Transverse colon (tissue), 4 donors: Measurements from ENCODE around the gene PTPRA.

Experiments used
- EP300 ChIP-seq: sonication (generic); formaldehyde crosslinking; IDR thresholded peaks from one replicate; pipeline ENCODE4 v1.6.1; 2017; ENCODE audit warnings: antibody characterized with exemption, low read depth
- POLR2AphosphoS5 ChIP-seq, 3 donors: sonication (generic); formaldehyde crosslinking; IDR thresholded peaks; one replicate each; pipeline ENCODE4 v1.6.1; 2016; ENCODE audit warnings: antibody characterized with exemption in 3 of 3
- TF ChIP-seq, protein P1 (sequence below), 5 experiments: fragments of 200-600 bp in 3 of 5; fragments of 450-650 bp in 2 of 5; sonication (generic) in 3 of 5; IDR thresholded peaks; 1 replicate in 2 of 5; 2 replicates in 3 of 5; pipeline ENCODE4 v1.5.1; 2016 to 2017; ENCODE audit warnings: antibody characterized with exemption in 5 of 5, inconsistent platforms in 3 of 5, mild to moderate bottlenecking in 2 of 5, moderate library complexity in 1 of 5

DNA sequence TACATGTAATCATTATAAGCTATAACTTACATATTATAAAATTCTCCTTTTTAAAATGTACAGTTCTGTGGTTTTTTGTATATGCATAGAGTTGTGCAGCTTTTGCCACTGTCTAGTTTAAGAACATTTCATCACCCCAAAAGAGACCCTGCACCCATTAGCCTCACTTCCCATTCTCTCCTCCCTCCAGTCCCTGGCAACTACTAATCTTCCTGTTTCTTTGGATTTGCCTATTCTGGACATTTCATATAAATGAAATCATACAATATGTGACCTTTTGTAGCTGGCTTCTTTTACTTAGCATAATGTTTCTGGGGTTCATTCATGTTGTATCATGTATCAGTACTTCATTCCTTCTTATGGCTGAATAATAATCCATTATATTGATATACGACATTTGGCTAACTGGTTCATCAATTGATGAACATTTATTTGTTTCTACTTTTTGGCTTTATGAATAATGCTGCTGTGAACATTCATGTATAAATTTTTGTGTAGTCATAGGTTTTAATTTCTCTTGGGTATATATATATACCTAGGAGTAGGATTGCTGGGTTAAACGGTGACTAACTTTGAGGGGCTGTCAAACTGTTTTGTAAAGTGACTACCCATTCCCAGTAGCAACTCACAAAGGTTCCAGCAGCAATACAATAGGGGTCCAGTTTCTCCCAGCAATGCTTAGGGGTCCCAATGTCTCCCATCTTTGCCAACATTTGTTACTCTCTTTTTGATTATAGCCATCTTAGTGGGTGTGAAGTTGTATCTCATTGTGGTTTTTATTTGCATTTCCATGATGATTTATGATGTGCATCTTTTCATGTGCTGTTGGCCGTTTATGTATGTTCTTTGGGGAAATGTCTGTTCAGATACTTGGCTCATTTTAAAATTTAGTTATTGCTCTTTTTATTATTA, 10.7 kb downstream of the PTPRA start:
- TF ChIP-seq POLR2AphosphoS5 (IDR thresholded peaks at IDR 0.05) (no peak), EP300 (no peak)
- TF ChIP-seq, protein P1, sequence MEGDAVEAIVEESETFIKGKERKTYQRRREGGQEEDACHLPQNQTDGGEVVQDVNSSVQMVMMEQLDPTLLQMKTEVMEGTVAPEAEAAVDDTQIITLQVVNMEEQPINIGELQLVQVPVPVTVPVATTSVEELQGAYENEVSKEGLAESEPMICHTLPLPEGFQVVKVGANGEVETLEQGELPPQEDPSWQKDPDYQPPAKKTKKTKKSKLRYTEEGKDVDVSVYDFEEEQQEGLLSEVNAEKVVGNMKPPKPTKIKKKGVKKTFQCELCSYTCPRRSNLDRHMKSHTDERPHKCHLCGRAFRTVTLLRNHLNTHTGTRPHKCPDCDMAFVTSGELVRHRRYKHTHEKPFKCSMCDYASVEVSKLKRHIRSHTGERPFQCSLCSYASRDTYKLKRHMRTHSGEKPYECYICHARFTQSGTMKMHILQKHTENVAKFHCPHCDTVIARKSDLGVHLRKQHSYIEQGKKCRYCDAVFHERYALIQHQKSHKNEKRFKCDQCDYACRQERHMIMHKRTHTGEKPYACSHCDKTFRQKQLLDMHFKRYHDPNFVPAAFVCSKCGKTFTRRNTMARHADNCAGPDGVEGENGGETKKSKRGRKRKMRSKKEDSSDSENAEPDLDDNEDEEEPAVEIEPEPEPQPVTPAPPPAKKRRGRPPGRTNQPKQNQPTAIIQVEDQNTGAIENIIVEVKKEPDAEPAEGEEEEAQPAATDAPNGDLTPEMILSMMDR (IDR thresholded peaks at IDR 0.05) = no peak
